Measurements from ENCODE around the gene DNAI7.

DNA sequence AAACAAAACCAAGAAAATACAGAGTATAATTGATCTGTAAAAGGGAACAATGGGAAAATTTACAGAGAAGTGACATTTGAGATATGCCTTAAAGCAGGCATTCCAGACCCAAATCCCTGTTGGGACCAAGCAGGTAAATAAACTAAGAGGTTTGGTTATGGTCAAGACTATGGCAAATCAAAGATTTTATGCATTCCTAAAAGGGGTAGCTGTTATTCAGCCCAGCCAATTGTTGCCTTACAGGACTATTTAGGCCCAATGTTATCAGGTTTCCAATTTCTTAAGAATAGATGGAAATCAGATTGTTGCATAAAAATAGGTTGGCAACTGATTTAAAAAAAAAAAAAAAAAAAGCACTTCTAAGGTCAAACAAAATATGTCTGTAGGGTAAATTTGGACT lies 5.3 kb downstream of the DNAI7 start:
- TF ChIP-seq POLR2AphosphoS5 (IDR thresholded peaks at IDR 0.05; ENCODE audit: low read depth, low read length) (no peak), CTCF (IDR thresholded peaks at IDR 0.05) (no peak)
